Thymus (tissue), 11 donors: ENCODE results near the gene STARD9. TPM values are rescaled to one million over a fixed set of nuclear protein-coding genes. Genes with fewer than 3 reads are reported as not detected.
"Not testable (repeated sequence)": the region's sequence is repeated elsewhere in the genome, so short reads cannot be mapped to it uniquely, and the experiment has no call there.

Experiments
- DNase-seq, 9 donors: peaks; one replicate each; pipeline ENCODE4 v3.0.0-alpha.2; 2013; ENCODE audit warnings: low spot score in 9 of 9, low read depth in 6 of 9, missing footprints in 1 of 9
- H3K27ac ChIP-seq, 2 donors: one replicate each; pipeline ENCODE4 v1.5.1; 2013; ENCODE audit warnings: control low read depth in 1 of 2, low read depth in 1 of 2, low read length in 1 of 2, mild to moderate bottlenecking in 1 of 2, moderate library complexity in 1 of 2
- H3K27me3 ChIP-seq, 2 donors: one replicate each; pipeline ENCODE4 v1.5.1; 2013; ENCODE audit warnings: low read length in 1 of 2; ENCODE audit not compliant: control insufficient read depth in 2 of 2, insufficient read depth in 1 of 2
- H3K36me3 ChIP-seq, 2 donors: one replicate each; pipeline ENCODE4 v1.5.1; 2013; ENCODE audit warnings: low read length in 1 of 2, mild to moderate bottlenecking in 1 of 2, moderate library complexity in 1 of 2; ENCODE audit not compliant: control insufficient read depth in 2 of 2, insufficient read depth in 2 of 2
- H3K4me1 ChIP-seq, 2 donors: one replicate each; pipeline ENCODE4 v1.5.1; 2013; ENCODE audit warnings: low read length in 2 of 2; ENCODE audit not compliant: control insufficient read depth in 2 of 2, insufficient read depth in 2 of 2
- H3K4me3 ChIP-seq, 2 donors: one replicate each; pipeline ENCODE4 v1.5.1; 2013; ENCODE audit warnings: low read length in 2 of 2, control low read depth in 1 of 2, mild to moderate bottlenecking in 1 of 2
- H3K9me3 ChIP-seq, 2 donors: one replicate each; pipeline ENCODE4 v1.5.1; 2013; ENCODE audit warnings: low read length in 1 of 2, mild to moderate bottlenecking in 1 of 2; ENCODE audit not compliant: control insufficient read depth in 2 of 2, insufficient read depth in 1 of 2
- WGBS: extraction: QIAGEN DNeasy Blood & Tissue Kit; methylation state at CpG from one replicate; pipeline ENCODE4 v1.1.7; 2013; 5-methylcytosine and 5-hydroxymethylcytosine counted together
- polyA plus RNA-seq: library from polyadenylated mRNA; stranded (reverse); fragments of 200-250 nt; gene quantifications from one replicate; pipeline ENCODE4 v1.2.3, GENCODE V29; 2013
- total RNA-seq: library from RNA; stranded (reverse); fragments of 120-200 nt; gene quantifications from one replicate; pipeline ENCODE4 v1.2.4, GENCODE V29; 2013
- donor health status: healthy.

Gene STARD9
- total and polyA plus RNA-seq, 2 donors: 4.4 to 7.8 TPM

DNA sequence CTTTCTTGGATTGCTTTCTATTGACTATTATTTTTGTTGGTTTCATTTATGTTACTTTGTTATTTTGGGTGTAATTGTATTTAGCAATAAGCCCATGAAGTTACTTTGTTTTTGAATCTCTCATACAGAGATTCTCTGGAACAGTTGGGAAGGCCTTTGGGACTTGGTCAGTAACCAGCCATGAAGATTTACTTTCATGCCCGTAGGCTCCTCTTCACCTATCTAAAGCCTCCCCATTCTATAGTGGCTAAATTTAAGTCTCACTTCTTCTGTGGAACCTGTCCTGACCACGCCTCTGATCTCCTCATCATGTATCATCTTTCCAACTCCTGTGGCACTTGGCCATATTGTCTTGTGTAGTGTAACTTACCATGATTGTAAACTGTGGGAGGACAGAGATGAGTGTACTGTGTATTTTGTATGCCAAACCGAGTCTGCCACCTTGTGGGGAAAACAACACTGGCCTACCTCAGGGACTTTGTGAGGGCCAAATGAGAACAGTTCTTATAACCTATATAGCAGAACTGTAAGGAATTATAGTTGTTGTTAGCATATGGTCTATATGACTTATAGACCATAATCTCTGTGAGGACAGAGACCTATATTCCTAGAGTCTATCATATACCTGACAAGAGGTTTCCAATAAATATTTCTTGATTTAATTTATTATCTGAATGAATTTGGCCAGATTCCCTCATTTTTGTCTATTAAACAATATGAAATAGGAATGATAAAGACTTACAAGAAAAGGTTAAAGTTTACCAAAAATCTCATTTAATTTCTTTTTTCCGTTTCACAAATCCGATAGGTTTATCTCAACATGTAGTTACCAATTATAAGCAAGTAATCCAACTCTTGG, 75.0 kb downstream of the STARD9 start:
- DNase-seq: peak; percentile 47 to 88 (median 71)
- Histone ChIP-seq H3K36me3 (peaks cover 0 to 3% of the 10 kb centered on the region in 2 donors), H3K4me3 (no peak overlapping the region), H3K4me1 (no peaks in the 10 kb centered on the region), H3K27ac (no peak overlapping the region), H3K9me3 (no peaks in the 10 kb centered on the region), H3K27me3 (no peaks in the 10 kb centered on the region)
- 57% methylated on average over 5 of the region's 5 CpGs for WGBS

DNA sequence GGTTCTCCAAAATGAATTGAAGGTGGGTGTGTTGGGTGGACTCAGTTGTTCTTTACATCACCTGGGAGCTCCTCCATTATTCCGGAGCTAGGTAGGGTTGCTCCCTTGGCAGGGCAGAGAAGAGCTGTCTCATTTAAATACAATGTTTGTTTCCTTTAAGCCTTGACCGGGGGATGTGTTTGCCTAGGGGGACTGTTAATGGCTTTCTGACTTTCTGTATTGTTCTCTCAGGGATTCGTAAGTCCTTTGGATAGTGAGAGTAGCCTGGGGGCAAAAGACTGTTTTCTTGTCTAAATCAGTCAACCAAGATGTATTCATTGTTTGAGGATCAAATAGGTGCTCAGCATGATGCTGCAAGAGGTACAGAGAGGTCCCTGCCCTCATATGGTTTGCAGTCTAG, 90.4 kb downstream of the STARD9 start:
- Histone ChIP-seq H3K4me1 (no peaks in the 10 kb centered on the region), H3K9me3 (no peaks in the 10 kb centered on the region), H3K27ac (no peak overlapping the region), H3K27me3 (no peaks in the 10 kb centered on the region), H3K36me3 (no peaks in the 10 kb centered on the region), H3K4me3 (no peak overlapping the region)
- 97% methylated on average over 3 of the region's 3 CpGs for WGBS
- DNase-seq: no peak

DNA sequence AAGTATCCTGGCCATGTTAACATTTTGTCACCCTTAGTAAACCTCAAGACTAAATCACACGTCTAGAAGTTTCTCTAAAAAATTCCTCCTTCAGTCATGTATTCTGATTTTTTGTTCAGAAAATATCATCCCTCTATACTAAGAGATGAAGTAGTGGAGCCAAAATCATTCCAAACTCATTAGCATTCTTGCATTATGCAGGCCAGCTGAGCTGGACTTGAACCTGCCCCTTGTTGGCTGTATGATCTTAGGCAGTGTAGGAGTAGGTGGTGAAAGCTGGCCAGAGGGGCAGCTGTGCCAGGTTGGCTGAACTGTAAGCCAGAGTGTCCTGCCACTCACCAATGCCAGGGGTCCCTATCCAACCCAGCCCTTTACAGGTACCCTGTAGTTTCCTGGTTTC, 92.4 kb downstream of the STARD9 start:
- no peak overlapping the region for H3K4me3 ChIP-seq
- H3K9me3 ChIP-seq: no peaks in the 10 kb centered on the region
- no peak overlapping the region for H3K27ac ChIP-seq
- no peak for DNase-seq
- WGBS: 95% methylated on average over 1 of the region's 1 CpG
- no peaks in the 10 kb centered on the region for H3K27me3 ChIP-seq
- H3K36me3 ChIP-seq: no peaks in the 10 kb centered on the region
- H3K4me1 ChIP-seq: no peaks in the 10 kb centered on the region

DNA sequence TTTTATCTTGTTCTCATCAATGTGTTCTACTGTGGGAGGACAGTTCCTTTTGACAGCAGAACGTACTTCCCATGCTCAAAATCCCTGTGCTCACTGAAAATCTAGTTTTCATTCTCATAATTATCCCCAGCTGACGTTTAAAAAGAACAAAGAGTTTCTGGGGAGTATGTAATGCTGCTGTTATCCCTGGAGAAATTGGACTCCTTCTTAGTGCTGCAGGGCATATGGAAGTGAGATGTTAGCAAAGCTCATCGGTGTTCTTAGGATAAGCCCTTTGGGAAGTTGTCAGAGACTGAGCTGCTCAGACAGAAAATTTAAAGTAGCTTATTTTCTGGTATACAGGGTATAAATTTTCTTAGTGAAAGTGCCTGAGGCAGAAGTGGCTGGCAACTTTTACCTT, 95.0 kb downstream of the STARD9 start:
- Histone ChIP-seq H3K4me3 (no peak overlapping the region), H3K9me3 (no peaks in the 10 kb centered on the region), H3K27me3 (no peaks in the 10 kb centered on the region), H3K4me1 (no peaks in the 10 kb centered on the region), H3K27ac (no peak overlapping the region), H3K36me3 (no peaks in the 10 kb centered on the region)
- 90% methylated on average over 3 of the region's 3 CpGs for WGBS
- no peak for DNase-seq

DNA sequence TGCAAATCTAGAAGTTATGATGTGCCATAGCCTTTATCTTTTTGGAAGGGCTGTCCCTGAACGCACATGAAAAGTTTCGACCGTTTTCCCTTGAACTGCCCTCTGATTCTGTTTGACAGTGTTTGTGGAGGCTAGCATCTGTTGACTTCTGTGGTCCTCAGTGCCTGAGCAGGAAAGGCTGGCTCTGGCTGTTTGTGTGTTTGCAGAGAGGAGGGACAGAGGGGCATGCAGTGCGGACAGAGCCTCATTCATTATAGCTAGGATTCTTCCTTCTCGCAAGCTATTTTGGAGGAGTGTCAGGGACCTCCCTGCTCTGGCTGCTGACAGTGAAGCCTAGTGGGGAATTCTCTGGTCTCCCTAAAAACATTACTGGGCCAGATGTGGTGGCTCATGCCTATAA, 97.0 kb downstream of the STARD9 start:
- no peak overlapping the region for H3K4me3 ChIP-seq

DNA sequence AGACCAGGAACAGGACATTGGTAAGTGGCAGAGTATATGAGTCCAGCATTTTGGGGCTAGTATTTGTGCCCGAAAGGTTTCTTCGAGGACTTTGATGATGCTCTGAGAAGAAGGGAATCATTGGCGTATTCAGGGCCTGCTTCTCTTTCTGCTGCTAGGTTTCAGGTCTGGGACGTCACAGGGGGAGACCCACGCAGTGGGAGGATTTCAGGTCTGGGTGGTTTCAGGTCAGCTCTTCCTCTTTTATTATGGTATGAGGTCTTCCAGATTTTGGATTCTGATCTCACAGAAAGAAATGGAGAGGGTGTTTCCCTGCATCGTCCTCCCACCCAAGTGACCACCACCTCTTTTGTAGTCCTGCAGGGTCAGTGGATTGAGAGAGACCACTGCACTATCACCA, 99.1 kb downstream of the STARD9 start:
- 96% methylated on average over 6 of the region's 6 CpGs for WGBS
- no peak overlapping the region for H3K4me3 ChIP-seq
- H3K36me3 ChIP-seq: peaks cover 0 to 4% of the 10 kb centered on the region in 2 donors
- no peaks in the 10 kb centered on the region for H3K27me3 ChIP-seq
- H3K27ac ChIP-seq: no peak overlapping the region
- no peaks in the 10 kb centered on the region for H3K4me1 ChIP-seq
- no peak for DNase-seq
- no peaks in the 10 kb centered on the region for H3K9me3 ChIP-seq

More for the DNA sequence above, 97.0 kb downstream of the STARD9 start:
- Histone ChIP-seq H3K36me3 (peaks cover 0 to 4% of the 10 kb centered on the region in 2 donors), H3K27me3 (no peaks in the 10 kb centered on the region), H3K27ac (no peak overlapping the region), H3K4me1 (no peaks in the 10 kb centered on the region), H3K9me3 (no peaks in the 10 kb centered on the region)
- no peak for DNase-seq
- 96% methylated on average over 5 of the region's 5 CpGs for WGBS

DNA sequence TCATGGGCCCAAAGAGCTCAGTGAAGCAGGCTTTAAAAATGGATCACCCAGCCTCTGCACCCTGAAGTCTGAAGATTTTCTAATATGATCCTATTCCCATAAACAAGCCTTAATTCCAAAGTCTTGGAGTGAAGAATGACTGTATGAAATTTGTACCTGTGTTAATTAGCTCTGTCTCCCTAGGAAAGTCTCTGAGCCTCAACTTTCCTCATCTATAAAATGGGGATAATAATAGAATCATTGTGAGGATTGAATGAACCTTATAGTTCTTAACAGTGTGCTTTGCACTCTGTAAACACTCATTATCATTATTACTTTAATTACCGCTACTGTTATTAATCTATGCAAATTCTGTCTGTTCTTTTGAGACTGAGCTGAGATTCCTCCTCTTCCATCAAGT, 99.6 kb downstream of the STARD9 start:
- H3K36me3 ChIP-seq: peaks cover 0 to 4% of the 10 kb centered on the region in 2 donors
- WGBS: 96% methylated on average over 1 of the region's 1 CpG
- H3K9me3 ChIP-seq: no peaks in the 10 kb centered on the region
- H3K4me3 ChIP-seq: no peak overlapping the region
- H3K27ac ChIP-seq: no peak overlapping the region
- no peak for DNase-seq
- H3K4me1 ChIP-seq: no peaks in the 10 kb centered on the region
- no peaks in the 10 kb centered on the region for H3K27me3 ChIP-seq

DNA sequence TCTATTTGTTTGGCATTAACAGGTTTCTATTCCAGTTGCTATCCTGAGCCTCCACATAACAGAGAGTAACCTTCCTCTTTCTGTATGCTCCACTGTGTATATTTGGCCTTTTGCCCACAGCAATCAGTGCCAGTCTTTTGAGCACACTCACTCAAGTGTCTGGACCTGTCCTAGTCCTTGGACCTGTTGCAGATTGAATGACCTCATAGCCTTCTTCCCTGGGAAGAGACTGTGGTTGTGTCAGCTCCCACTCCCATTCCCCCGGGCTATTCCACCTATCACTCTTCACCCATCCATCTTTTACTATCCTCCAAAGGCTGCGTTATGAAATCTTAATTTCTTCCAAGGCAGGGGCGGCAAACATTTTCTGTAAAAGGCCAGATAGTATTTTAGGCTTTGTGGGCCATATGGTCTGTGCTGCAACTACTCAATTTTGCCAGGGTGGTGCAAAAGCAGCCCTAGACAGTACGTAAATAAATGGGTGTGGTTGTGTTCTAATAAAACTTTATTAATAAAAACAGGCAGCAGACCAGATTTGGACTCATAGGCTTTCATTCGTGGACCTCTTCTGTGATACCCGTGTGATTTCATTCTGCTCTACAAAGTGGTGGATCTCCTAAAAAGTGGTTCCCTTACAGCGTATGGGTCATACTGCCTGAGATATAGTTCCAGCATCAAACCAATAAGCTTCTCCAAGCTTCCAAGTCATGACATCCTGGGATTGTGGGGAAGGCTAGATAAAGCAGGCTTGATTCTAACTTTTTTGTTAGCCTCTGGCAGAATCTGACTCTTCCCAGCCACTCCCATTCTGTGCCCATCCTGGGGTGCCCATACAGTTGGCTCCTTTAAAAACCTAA, 104.1 kb downstream of the STARD9 start:
- Histone ChIP-seq H3K9me3 (no peaks in the 10 kb centered on the region), H3K4me1 (no peaks in the 10 kb centered on the region), H3K4me3 (no peak overlapping the region), H3K27me3 (no peaks in the 10 kb centered on the region), H3K27ac (no peak overlapping the region), H3K36me3 (peaks cover 9 to 17% of the 10 kb centered on the region in 2 donors)
- WGBS: 97% methylated on average over 7 of the region's 7 CpGs
- no peak for DNase-seq

DNA sequence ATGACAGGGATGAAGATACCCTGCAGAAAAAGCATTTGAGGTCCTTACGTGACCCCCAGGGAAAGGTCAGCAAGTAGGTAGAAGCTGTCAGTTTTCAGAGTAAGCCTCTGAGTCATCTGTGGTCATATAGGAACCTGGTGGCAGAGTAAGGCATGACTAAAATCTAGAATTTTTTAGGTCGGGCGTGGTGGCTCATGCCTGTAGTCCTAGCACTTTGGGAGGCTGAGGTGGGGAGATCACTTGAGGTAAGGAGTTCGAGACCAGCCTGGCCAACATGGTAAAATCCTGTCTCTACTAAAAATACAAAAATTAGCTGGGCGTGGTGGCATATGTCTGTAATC, 104.7 kb downstream of the STARD9 start:
- H3K4me1 ChIP-seq, H3K27ac ChIP-seq, DNase-seq, H3K27me3 ChIP-seq, H3K9me3 ChIP-seq, H3K4me3 ChIP-seq: not testable (repeated sequence)
- H3K36me3 ChIP-seq: peaks cover 9 to 19% of the 10 kb centered on the region in 2 donors
- WGBS: 96% methylated on average over 5 of the region's 5 CpGs
